Neural cell (in vitro differentiated cells): ENCODE data around the gene KRTCAP2. TPM values are rescaled to one million over a fixed set of nuclear protein-coding genes. Genes with fewer than 3 reads are reported as not detected.

ENCODE experiments used
- H2AFZ ChIP-seq: fragments of 200-600, 300-800 bp; sonication (generic), shearing (Covaris generic); 2 replicates; pipeline ENCODE4 v1.6.0; 2014; ENCODE audit warnings: low read depth, mild to moderate bottlenecking, antibody characterized with exemption, low read length, moderate library complexity
- H3F3A ChIP-seq: fragments of 200-600 bp; shearing (Covaris generic); 2 replicates; pipeline ENCODE4 v1.6.1; 2016; ENCODE audit warnings: mild to moderate bottlenecking, moderate library complexity, mixed read lengths, antibody characterized with exemption, low read length; ENCODE audit not compliant: insufficient read depth, poor library complexity, severe bottlenecking
- H3K27ac ChIP-seq: fragments of 200-600, 300-800 bp; sonication (generic), shearing (Covaris generic); 2 replicates; pipeline ENCODE4 v1.5.1; 2014; ENCODE audit warnings: mild to moderate bottlenecking, low read length, moderate library complexity
- H3K27me3 ChIP-seq: fragments of 300-800, 200-600 bp; sonication (generic), shearing (Covaris generic); 2 replicates; pipeline ENCODE4 v1.6.0; 2014; ENCODE audit warnings: mild to moderate bottlenecking, low read depth, low read length, moderate library complexity; ENCODE audit not compliant: insufficient read depth
- H3K36me3 ChIP-seq: fragments of 300-800, 200-600 bp; sonication (generic), shearing (Covaris generic); 2 replicates; pipeline ENCODE4 v1.5.1; 2014; ENCODE audit warnings: mild to moderate bottlenecking, antibody characterized with exemption, low read length, moderate library complexity; ENCODE audit not compliant: insufficient read depth
- H3K4me2 ChIP-seq: fragments of 300-800, 200-600 bp; sonication (generic), shearing (Covaris generic); 2 replicates; pipeline ENCODE4 v1.6.0; 2014; ENCODE audit warnings: mild to moderate bottlenecking, low read length
- H3K4me3 ChIP-seq: fragments of 300-800, 200-600 bp; sonication (generic), shearing (Covaris generic); 2 replicates; pipeline ENCODE4 v1.5.1; 2014; ENCODE audit warnings: mild to moderate bottlenecking, low read length, moderate library complexity
- H3K79me2 ChIP-seq: fragments of 200-600 bp; shearing (Covaris generic); replicated peaks from 2 replicates; pipeline ENCODE4 v1.6.0; 2014; ENCODE audit warnings: mild to moderate bottlenecking, low read length, moderate library complexity; ENCODE audit not compliant: insufficient read depth
- H3K9ac ChIP-seq: fragments of 300-800, 200-600 bp; sonication (generic), shearing (Covaris generic); 2 replicates; pipeline ENCODE4 v1.6.1; 2016; ENCODE audit warnings: mild to moderate bottlenecking, low read length, mixed read lengths
- H3K9me2 ChIP-seq: fragments of 200-600 bp; shearing (Covaris generic); 2 replicates; pipeline ENCODE4 v1.6.1; 2016; ENCODE audit warnings: mild to moderate bottlenecking, low read length, mixed read lengths; ENCODE audit not compliant: insufficient read depth
- H3K9me3 ChIP-seq: fragments of 200-600, 300-800 bp; sonication (generic), shearing (Covaris generic); 2 replicates; pipeline ENCODE4 v1.6.1; 2016; ENCODE audit warnings: mild to moderate bottlenecking, mixed run types, low read length, moderate library complexity, mixed read lengths
- H4K20me1 ChIP-seq: fragments of 200-600 bp; shearing (Covaris generic); 2 replicates; pipeline ENCODE4 v1.6.1; 2016; ENCODE audit warnings: mild to moderate bottlenecking, mixed run types; ENCODE audit not compliant: insufficient read depth
- CTCF ChIP-seq: fragments of 450-650 bp; IDR thresholded peaks from 2 replicates; pipeline ENCODE4 v1.5.1; 2014; ENCODE audit warnings: antibody characterized with exemption, mild to moderate bottlenecking, moderate library complexity; ENCODE audit not compliant: poor library complexity, severe bottlenecking
- EP300 ChIP-seq: fragments of 450-650 bp; conservative IDR thresholded peaks from 2 replicates; pipeline ENCODE4 v1.6.1; 2014; ENCODE audit warnings: antibody characterized with exemption, mild to moderate bottlenecking, moderate library complexity; ENCODE audit not compliant: poor library complexity, severe bottlenecking
- EZH2 ChIP-seq: fragments of 200-600, 300-800 bp; shearing (Covaris generic), sonication (generic); IDR thresholded peaks from 2 replicates; pipeline ENCODE4 v1.6.1; 2014; ENCODE audit warnings: antibody characterized with exemption, low read length, borderline replicate concordance, mild to moderate bottlenecking; ENCODE audit not compliant: insufficient read depth, poor library complexity, severe bottlenecking
- MXI1 ChIP-seq: fragments of 450-650 bp; conservative IDR thresholded peaks from 2 replicates; pipeline ENCODE4 v1.6.1; 2014; ENCODE audit warnings: antibody characterized with exemption, mild to moderate bottlenecking; ENCODE audit not compliant: poor library complexity, severe bottlenecking
- POLR2AphosphoS5 ChIP-seq: IDR thresholded peaks from 2 replicates; pipeline ENCODE4 v1.6.1; 2012
- RAD21 ChIP-seq: fragments of 450-650 bp; conservative IDR thresholded peaks from 2 replicates; pipeline ENCODE4 v1.6.1; 2014; ENCODE audit warnings: antibody characterized with exemption, mild to moderate bottlenecking, moderate library complexity
- REST ChIP-seq: IDR thresholded peaks from 2 replicates; pipeline ENCODE4 v1.6.1; 2012; ENCODE audit warnings: borderline replicate concordance
- SMC3 ChIP-seq: fragments of 450-650 bp; conservative IDR thresholded peaks from 2 replicates; pipeline ENCODE4 v1.6.1; 2014; ENCODE audit warnings: antibody characterized with exemption, mild to moderate bottlenecking, moderate library complexity; ENCODE audit not compliant: poor library complexity
- TAF1 ChIP-seq: IDR thresholded peaks from 2 replicates; pipeline ENCODE4 v1.6.1; 2012; ENCODE audit warnings: low read depth
- polyA plus RNA-seq: library from polyadenylated mRNA; depleted of rRNA; stranded (reverse); fragments of >200 nt; gene quantifications from 2 replicates; pipeline ENCODE4 v1.2.3, GENCODE V29; 2014

The KRTCAP2 gene
- polyA plus RNA-seq, 1 donor from 2014 or later = 175 TPM

GRCh38 chr1:155181371-155182051 is 8.4 kb upstream of the KRTCAP2 start:
- Histone ChIP-seq H3K9ac (no peak overlapping the region), H3K36me3 (peaks cover 13% of the 10 kb centered on the region), H3K27ac (no peak overlapping the region), H3K4me3 (no peak overlapping the region), H3K4me2 (no peak overlapping the region), H3K9me2 (no peaks in the 10 kb centered on the region), H3F3A (no peaks in the 10 kb centered on the region), H2AFZ (no peak overlapping the region), H3K27me3 (no peaks in the 10 kb centered on the region), H4K20me1 (no peaks in the 10 kb centered on the region), H3K9me3 (no peaks in the 10 kb centered on the region), H3K79me2 (peaks cover 5% of the 10 kb centered on the region)
- no peak for TF ChIP-seq POLR2AphosphoS5
- TF ChIP-seq EP300 = no peak
- TF ChIP-seq REST = no peak
- no peak for TF ChIP-seq EZH2
- TF ChIP-seq TAF1 = no peak
- TF ChIP-seq SMC3 = no peak
- no peak for TF ChIP-seq MXI1
- TF ChIP-seq RAD21 = no peak
- TF ChIP-seq CTCF = no peak

GRCh38 chr1:155179112-155180031 is 6.3 kb upstream of the KRTCAP2 start:
- no peaks in the 10 kb centered on the region for H4K20me1 ChIP-seq
- H3K4me2 ChIP-seq = no peak overlapping the region
- no peak for TF ChIP-seq POLR2AphosphoS5
- no peak for TF ChIP-seq SMC3
- no peak for TF ChIP-seq EZH2
- TF ChIP-seq REST = no peak
- no peak for TF ChIP-seq TAF1
- no peak for TF ChIP-seq RAD21
- no peak for TF ChIP-seq MXI1
- no peak for TF ChIP-seq EP300
- TF ChIP-seq CTCF = no peak
- no peak overlapping the region for H3K9ac ChIP-seq
- H3K9me3 ChIP-seq = no peaks in the 10 kb centered on the region
- H3K4me3 ChIP-seq = no peak overlapping the region
- peaks cover 13% of the 10 kb centered on the region for H3K36me3 ChIP-seq
- peaks cover 22% of the 10 kb centered on the region for H3K79me2 ChIP-seq
- no peaks in the 10 kb centered on the region for H3K27me3 ChIP-seq
- no peaks in the 10 kb centered on the region for H3F3A ChIP-seq
- no peaks in the 10 kb centered on the region for H3K9me2 ChIP-seq
- no peak overlapping the region for H2AFZ ChIP-seq
- no peak overlapping the region for H3K27ac ChIP-seq
